Prostate gland (tissue), 2 donors: Measurements from ENCODE around the gene ARMH1. TPM values are rescaled to one million over a fixed set of nuclear protein-coding genes. Genes with fewer than 3 reads are reported as not detected.

Experiments
- DNase-seq: peaks from one replicate; pipeline ENCODE4 v3.0.0-alpha.2; 2019; ENCODE audit warnings: low spot score
- H3K27ac ChIP-seq, 2 donors: fragments of 200-600 bp; sonication (generic); 2 replicates each; pipeline ENCODE4 v1.5.1; 2017 to 2019
- H3K27me3 ChIP-seq: fragments of 200-600 bp; sonication (generic); replicated peaks from 2 replicates; pipeline ENCODE4 v1.5.1; 2019; ENCODE audit not compliant: insufficient read depth
- H3K36me3 ChIP-seq, 2 donors: fragments of 200-600 bp; sonication (generic); 1 replicate in 1 of 2; 2 replicates in 1 of 2; pipeline versions ENCODE4 v1.5.1 to v1.8.1; 2017 to 2019
- H3K4me1 ChIP-seq: fragments of 200-600 bp; sonication (generic); replicated peaks from 2 replicates; pipeline ENCODE4 v1.5.1; 2019
- H3K4me3 ChIP-seq, 2 donors: fragments of 200-600 bp; sonication (generic); 2 replicates each; pipeline ENCODE4 v1.5.1; 2017 to 2019
- H3K9me3 ChIP-seq: fragments of 200-600 bp; sonication (generic); 2 replicates; pipeline ENCODE4 v1.5.1; 2017
- CTCF ChIP-seq, 4 experiments: fragments of 200-600 bp in 2 of 4; fragments of 450-650 bp in 2 of 4; sonication (generic) in 2 of 4; IDR thresholded peaks; 1 replicate in 3 of 4; 2 replicates in 1 of 4; pipeline ENCODE4 v1.5.1; 2016 to 2019; ENCODE audit warnings: antibody characterized with exemption in 4 of 4, mild to moderate bottlenecking in 2 of 4, moderate library complexity in 2 of 4
- POLR2A ChIP-seq: fragments of 450-650 bp; IDR thresholded peaks from one replicate; pipeline ENCODE4 v1.6.1; 2016; ENCODE audit warnings: antibody characterized with exemption, mild to moderate bottlenecking
- POLR2AphosphoS5 ChIP-seq: sonication (generic); formaldehyde crosslinking; IDR thresholded peaks from one replicate; pipeline ENCODE4 v1.6.1; 2017; ENCODE audit warnings: antibody characterized with exemption
- WGBS: methylation state at CpG from one replicate; pipeline ENCODE4 v1.1.5; 2018; 5-methylcytosine and 5-hydroxymethylcytosine counted together
- intact Hi-C: fragments of 100-400 bp; cut with DNase I; formaldehyde crosslinking; loops from one replicate; pipeline ENCODE4 v1.14.2; 2022
- total RNA-seq, 2 donors: library from RNA; depleted of rRNA; stranded (reverse); fragments of >200 nt; gene quantifications; one replicate each; pipeline ENCODE4 v1.1.0, GENCODE V29; 2016

The ARMH1 gene
- total RNA-seq, 2 donors from 2014 or later: 1.0 to 3.6 TPM

GRCh38 chr1:44640200-44640853 is 34.2 kb upstream of the ARMH1 start:
- DNase-seq: no peak
- Histone ChIP-seq H3K27ac (no peak overlapping the region), H3K27me3 (no peaks in the 10 kb centered on the region), H3K36me3 (peaks cover under 1 to 17% of the 10 kb centered on the region in 2 donors), H3K9me3 (no peaks in the 10 kb centered on the region), H3K4me3 (no peak overlapping the region), H3K4me1 (peaks cover 7% of the 10 kb centered on the region)
- no peak for TF ChIP-seq POLR2A
- no peak for TF ChIP-seq CTCF (IDR thresholded peaks at IDR 0.05)
- no peak for TF ChIP-seq POLR2AphosphoS5
- 78% methylated on average over 24 of the region's 24 CpGs for WGBS
- intact Hi-C loops: no loop called here

- H3K36me3 ChIP-seq: peaks cover 4 to 10% of the 10 kb centered on the region in 2 donors
- intact Hi-C loops: no loop called here
Measured at GRCh38 chr1:44641126-44642102, 33.1 kb upstream of the ARMH1 start.

GRCh38 chr1:44642255-44642654 is 32.3 kb upstream of the ARMH1 start:
- intact Hi-C loops: no loop called here
- peaks cover 7% of the 10 kb centered on the region for H3K4me1 ChIP-seq
- TF ChIP-seq CTCF (IDR thresholded peaks at IDR 0.05) (no peak), POLR2AphosphoS5 (no peak), POLR2A (no peak)

More at GRCh38 chr1:44641126-44642102, 33.1 kb upstream of the ARMH1 start:
- WGBS: 42% methylated on average over 12 of the region's 12 CpGs
- DNase-seq: no peak
- no peaks in the 10 kb centered on the region for H3K9me3 ChIP-seq
- TF ChIP-seq POLR2A (no peak), POLR2AphosphoS5 (no peak), CTCF (IDR thresholded peaks at IDR 0.05) (no peak)
- no peak overlapping the region for H3K4me3 ChIP-seq
- H3K4me1 ChIP-seq: peaks cover 7% of the 10 kb centered on the region
- no peaks in the 10 kb centered on the region for H3K27me3 ChIP-seq
- H3K27ac ChIP-seq: no peak overlapping the region

GRCh38 chr1:44642925-44643324 is 31.6 kb upstream of the ARMH1 start:
- Histone ChIP-seq H3K4me1 (peaks cover 7% of the 10 kb centered on the region), H3K36me3 (peaks cover 0 to 4% of the 10 kb centered on the region in 2 donors), H3K9me3 (no peaks in the 10 kb centered on the region), H3K27ac (no peak overlapping the region), H3K4me3 (no peak overlapping the region), H3K27me3 (no peaks in the 10 kb centered on the region)
- TF ChIP-seq CTCF (IDR thresholded peaks at IDR 0.05) (no peak), POLR2A (no peak)
- intact Hi-C loops: no loop called here
- WGBS: 85% methylated on average over 3 of the region's 3 CpGs
- DNase-seq: no peak

More at GRCh38 chr1:44642255-44642654, 32.3 kb upstream of the ARMH1 start:
- Histone ChIP-seq H3K27me3 (no peaks in the 10 kb centered on the region), H3K9me3 (no peaks in the 10 kb centered on the region), H3K4me3 (no peak overlapping the region), H3K36me3 (peaks cover 4 to 6% of the 10 kb centered on the region in 2 donors), H3K27ac (no peak overlapping the region)
- no peak for DNase-seq
- WGBS: 93% methylated on average over 2 of the region's 2 CpGs
